GM18909 (cell line): ENCODE data around the gene VWA1.
A peak's percentile ranks its signal among the peaks of the same experiment; 100 is the strongest.
"Not testable (repeated sequence)": the region's sequence is repeated elsewhere in the genome, so short reads cannot be mapped to it uniquely, and the experiment has no call there.

Experiments
- ATAC-seq: cut with Tn5 transposase; IDR thresholded peaks from one replicate; pipeline ENCODE4 v1.9.1; 2021; ENCODE audit warnings: mild to moderate bottlenecking; ENCODE audit not compliant: unreplicated experiment, poor library complexity

Gene VWA1

GRCh38 chr1:1402072-1402900, 33.2 kb upstream of the VWA1 start:
- ATAC-seq = no peak

GRCh38 chr1:1402901-1403392, 32.5 kb upstream of the VWA1 start:
- not testable (repeated sequence) for ATAC-seq

DNA sequence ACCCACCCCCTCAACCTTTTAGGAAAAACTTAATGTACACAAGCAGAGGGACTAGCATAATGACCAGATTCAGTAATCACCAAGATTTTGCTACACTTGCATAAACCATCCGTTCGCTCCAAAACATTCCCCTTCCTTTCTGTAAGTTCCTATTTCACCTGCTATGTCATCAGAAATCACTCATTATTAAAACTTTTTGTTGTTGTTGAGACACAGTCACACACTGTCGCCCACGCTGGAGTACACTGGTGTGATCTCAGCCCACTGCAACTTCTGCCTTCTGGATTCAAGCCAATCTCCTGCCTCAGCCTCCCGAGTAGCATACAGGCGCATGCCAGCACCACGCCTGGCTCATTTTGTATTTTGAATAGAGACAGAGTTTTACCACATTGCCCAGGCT, 31.8 kb upstream of the VWA1 start:
- no peak for ATAC-seq

GRCh38 chr1:1406101-1406820, 29.2 kb upstream of the VWA1 start:
- no peak for ATAC-seq

DNA sequence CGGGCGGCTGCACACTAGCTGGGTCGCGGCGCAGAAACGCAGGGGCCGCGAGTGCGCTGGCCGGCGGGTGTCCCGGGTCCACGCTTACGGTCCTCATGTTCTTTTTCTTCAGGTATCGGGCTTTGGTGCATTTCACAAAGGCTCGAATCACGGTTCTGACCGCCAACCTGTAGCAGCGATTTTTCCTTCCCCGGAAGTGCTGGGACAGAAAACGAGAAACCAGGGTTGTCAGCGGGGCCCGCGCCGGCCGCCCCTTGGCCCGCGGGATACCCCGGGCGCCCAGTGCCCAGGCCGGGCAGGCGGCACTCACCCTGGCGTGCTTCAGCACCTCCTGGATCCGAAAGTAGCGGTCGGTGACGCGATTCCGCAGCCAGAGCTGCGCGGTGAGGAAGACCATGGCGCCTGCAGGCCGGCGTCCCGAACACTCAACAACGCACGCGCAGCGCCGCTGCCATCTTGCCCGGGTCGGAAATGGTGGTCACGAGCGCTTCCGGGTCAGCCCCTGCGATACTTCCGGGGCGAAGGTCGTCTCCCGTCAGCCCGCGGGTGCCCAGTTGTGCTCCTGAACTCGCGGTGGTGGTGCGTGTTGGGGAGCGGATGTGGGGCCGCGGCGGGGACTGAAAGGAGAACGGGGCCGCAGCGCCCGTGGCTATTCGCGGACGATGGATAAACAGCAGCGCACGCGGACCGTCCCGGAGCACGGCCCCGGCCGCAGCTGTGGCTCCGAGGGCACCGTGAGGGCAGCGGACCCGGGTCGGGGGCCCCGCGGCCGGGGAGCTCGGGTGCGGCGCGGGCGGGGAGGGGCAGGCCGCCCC, 28.5 kb upstream of the VWA1 start, which contains the start of gene MRPL20:
Gene MRPL20 (minus strand): TSS at position 473 of the 815 bp plus-strand sequence. CDS start 76 bp downstream, at position 397.
- ATAC-seq = peak; percentile 89

DNA sequence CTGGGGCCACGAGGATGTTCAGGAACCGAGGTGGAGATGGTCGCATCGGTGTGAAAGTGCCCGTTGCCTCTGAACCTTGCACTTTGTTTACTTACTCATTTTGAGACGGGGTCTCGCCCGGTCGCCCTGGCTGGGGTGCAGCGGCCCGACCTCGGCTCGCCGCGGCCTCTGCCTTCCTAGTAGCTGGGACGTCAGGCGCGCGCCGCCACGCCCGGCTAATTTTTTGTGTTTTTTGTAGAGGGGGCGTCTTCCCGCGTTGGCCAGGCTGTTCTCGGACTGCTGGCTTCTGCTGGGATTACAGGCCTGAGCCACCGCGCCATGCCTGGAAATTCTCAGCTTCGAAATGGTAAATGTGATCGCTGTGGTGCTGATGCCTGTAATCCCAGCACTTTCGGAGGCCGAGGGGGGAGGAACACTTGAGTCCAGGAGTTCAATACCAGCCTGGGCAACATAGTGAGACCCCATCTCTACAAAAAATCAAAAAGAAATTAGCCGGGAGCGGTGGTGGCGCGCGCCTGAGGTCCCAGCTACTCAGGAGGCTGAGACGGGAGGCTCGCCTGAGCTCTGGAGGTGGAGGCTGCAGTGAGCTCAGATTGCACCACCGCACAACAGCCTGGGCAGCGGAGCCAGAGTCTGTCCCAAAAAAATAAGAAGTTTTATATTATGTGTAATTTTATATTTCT, 27.7 kb upstream of the VWA1 start:
- peak; percentile 29 for ATAC-seq

DNA sequence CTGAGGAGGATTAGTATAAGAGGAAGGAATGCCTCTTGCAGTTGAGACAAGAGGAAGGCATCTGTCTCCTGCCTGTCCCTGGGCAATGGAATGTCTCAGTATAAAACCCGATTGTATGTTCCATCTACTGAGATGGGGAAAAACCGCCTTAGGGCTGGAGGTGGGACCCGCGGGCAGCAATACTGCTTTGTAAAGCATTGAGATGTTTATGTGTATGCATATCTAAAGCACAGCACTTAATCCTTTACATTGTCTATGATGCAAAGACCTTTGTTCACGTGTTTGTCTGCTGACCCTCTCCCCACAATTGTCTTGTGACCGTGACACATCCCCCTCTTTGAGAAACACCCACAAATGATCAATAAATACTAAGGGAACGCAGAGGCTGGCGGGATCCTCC, 25.3 kb upstream of the VWA1 start:
- not testable (repeated sequence) for ATAC-seq

DNA sequence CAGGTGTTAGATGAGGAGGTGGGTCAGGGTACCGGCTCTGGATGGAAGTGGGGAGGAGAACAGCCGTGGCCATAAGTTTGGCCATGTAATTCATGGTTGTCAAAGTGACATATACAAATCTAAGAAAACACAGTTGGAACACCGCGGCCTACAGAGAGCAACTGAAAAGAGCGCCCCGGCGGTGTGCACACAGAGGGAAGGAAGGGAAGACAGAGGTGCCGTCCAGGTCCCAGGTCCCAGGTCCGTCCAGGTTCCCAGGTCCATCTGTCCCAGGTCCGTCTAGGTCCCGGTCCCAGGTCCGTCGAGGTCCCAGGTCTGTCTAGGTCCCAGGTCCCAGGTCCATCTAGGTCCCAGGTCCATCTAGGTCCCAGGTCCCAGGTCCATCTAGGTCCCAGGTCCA, 23.9 kb upstream of the VWA1 start:
- ATAC-seq = no peak

DNA sequence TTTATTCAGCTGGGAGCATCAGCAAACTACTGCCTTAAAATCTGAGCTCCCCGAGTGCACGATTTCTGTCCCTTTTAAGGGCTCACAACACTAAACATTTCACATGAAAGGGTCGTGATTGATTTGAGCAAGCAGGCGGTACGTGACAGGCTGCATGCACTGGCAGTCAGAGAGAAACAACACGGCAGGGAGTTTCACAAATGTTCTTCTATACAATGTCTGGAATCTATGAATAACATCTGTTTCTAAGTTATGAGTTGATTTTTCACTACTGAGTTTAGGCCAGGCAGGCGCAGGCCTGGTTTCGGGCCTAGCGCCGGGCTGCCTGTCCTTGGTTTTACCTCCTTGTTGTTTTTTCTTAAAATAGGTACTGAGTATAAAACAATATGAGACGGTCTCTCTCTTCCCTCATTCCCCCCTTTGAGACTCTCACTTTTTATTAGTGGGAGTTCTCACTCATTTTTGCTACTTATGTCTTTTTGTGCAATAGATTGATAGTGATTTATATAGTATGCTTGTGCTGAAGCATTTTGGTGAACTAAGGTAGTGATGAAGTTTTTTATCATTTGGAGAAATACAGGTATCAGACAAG, 23.1 kb upstream of the VWA1 start:
- ATAC-seq = not testable (repeated sequence)

DNA sequence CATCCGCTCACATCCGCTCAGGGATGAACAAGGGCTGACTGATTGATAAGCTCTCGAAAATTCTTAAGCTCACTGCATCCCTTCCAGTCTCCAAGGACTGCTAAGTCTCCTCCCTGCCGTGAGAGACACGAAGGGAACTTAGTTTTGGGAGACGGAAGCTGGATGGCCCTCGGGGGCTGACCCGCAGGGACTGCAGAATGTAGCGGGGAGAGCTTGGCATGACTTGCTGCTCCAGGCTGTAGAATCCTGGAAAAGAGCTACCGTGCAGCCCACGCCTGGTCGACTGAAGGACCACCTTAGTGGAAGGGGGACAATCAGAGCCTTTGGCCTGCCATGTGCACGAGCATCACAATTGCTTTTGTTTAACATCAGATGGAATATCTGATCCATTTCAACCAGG, 19.7 kb upstream of the VWA1 start:
- no peak for ATAC-seq

GRCh38 chr1:1417396-1417795, 18.1 kb upstream of the VWA1 start:
- ATAC-seq = not testable (repeated sequence)

DNA sequence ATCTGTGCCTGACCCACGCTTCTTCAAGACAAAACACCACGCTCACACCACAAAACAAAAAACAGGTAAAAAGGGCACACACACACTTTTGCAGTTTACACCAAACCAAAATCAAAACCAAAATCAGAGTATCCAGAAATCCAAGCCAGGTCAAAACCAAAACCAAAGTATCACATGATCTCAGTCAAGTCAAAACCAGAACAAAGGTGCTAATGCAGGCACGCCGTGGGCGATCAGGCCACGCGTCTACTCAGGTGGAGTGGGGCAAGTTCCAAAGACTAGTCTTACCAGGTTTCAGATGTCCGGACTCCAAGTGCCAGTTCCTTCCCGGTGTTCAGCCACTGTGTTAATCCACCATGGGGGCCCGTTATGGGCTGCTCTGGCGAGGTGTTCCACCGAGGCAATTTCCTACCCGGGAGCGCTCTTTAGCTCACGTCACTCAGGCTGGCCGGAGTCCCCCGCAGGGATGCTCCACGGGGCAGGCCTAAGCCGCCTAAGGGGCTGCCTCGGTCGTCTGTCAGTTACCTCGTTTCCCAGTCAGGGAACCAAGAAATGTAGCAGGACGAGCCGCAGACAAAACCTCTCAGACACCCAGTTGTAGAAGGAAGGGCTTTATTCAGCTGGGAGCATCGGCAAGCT, 17.5 kb upstream of the VWA1 start:
- not testable (repeated sequence) for ATAC-seq

GRCh38 chr1:1418464-1419362, 16.8 kb upstream of the VWA1 start:
- no peak for ATAC-seq

- ATAC-seq = no peak
These were observed 16.1 kb upstream of the VWA1 start for GRCh38 chr1:1419363-1419812.

DNA sequence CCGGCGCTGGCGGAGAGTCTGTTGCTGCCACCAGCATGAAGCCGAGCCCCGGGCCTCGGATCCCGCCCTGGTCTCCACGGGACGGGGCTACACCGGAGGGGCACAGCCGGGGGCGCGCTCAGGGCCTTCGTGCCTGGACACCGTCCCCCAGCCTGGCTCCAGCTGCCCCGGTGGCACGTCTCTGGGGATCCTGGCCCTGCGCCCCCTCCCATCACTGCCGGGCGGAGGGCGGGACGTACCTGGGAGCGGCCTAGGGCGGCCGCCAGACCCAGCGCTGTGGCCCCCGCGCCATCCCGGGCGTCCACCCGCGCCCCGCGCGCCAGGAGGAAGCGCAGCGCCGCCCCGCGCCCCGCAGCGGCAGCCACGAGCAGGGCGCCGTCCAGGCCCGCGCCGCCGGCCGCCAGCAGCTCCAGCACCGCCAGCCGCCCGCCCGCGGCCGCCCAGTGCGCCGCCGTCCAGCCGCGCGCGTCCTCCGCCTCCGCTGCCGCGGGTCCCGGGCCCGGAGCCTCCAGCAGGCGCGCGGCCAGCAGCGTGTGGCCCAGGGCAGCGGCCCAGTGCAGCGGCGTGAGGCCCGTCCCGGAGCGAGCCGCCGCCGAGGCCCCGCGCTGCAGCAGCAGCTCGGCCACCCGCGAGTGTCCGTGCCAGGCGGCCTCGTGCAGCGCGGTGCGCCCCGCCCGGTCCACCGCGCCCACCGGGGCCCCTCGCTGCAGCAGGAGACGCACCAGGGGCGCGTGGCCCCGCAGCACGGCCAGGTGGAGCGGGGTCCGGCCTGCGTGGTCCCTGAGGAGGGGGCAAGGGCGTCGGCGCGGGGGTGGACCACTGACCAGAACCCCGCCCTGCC, 15.5 kb upstream of the VWA1 start:
- ATAC-seq = no peak

GRCh38 chr1:1420654-1421141, 14.8 kb upstream of the VWA1 start:
- no peak for ATAC-seq
